Measurements from ENCODE around the gene SNAPC2. TPM values are rescaled to one million over a fixed set of nuclear protein-coding genes. Genes with fewer than 3 reads are reported as not detected.

The SNAPC2 gene
- total and polyA plus RNA-seq, 2 donors (not counting 1 experiment from before 2014, with no cell fraction given): 19.9 to 21.7 TPM

DNA sequence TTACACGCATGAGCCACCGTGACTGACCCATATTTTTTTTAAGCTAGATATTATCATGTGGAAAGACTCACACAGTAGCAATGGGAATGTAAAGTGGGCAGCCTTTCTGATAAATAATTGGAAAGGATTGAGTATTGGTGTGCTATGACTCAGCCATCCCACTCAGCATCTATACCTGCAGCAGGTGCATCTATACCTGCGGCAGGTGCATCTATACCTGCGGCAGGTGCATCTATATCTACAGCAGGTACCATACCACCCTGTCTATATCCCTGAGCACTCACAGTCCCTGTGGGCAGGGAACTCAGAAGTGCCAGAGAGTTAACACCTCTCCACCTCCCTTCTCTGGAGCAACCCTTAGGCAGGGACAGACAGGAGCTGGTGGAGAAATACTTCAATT, 37.0 kb upstream of the SNAPC2 start:
- CTCF ChIA-PET: interaction anchor here (0.6 to 2.4 kb wide), 3 partner anchors 14 to 472 kb away, joined by 3 to 10 read pairs (median 3); no protein-coding TSS in a partner anchor
- no peak for ATAC-seq (ENCODE audit: low read depth)
- Mint-ChIP-seq H3K4me1 (no peaks in the 10 kb centered on the region), H3K9me3 (ENCODE audit: insufficient read depth) (no peaks in the 10 kb centered on the region), H3K4me3 (no peak overlapping the region), H3K27me3 (peaks cover 5% of the 10 kb centered on the region), H3K27ac (no peak overlapping the region)
- DNase-seq: no peak
- WGBS (ENCODE audit: insufficient coverage): 93% methylated on average over 2 of the region's 4 CpGs
- POLR2A ChIA-PET: no interaction called here
- peaks cover 0 to 13% (median 1%) of the 10 kb centered on the region in 4 experiments for H3K27me3 ChIP-seq (replicated peaks in 1 of 4; ENCODE audit: control extremely low read depth in 1 of 4, control insufficient read depth in 3 of 4, insufficient read depth in 4 of 4, low read length in 3 of 4)
- H3K4me2 ChIP-seq (replicated peaks; ENCODE audit: low read depth, low read length, poor library complexity, severe bottlenecking): no peak overlapping the region
- no peak overlapping the region for H3K4me3 ChIP-seq (ENCODE audit: control extremely low read depth in 1 of 5, extremely low read depth in 1 of 5, insufficient read depth in 1 of 5, low read depth in 2 of 5, low read length in 4 of 5)
- TF ChIP-seq, protein P1, sequence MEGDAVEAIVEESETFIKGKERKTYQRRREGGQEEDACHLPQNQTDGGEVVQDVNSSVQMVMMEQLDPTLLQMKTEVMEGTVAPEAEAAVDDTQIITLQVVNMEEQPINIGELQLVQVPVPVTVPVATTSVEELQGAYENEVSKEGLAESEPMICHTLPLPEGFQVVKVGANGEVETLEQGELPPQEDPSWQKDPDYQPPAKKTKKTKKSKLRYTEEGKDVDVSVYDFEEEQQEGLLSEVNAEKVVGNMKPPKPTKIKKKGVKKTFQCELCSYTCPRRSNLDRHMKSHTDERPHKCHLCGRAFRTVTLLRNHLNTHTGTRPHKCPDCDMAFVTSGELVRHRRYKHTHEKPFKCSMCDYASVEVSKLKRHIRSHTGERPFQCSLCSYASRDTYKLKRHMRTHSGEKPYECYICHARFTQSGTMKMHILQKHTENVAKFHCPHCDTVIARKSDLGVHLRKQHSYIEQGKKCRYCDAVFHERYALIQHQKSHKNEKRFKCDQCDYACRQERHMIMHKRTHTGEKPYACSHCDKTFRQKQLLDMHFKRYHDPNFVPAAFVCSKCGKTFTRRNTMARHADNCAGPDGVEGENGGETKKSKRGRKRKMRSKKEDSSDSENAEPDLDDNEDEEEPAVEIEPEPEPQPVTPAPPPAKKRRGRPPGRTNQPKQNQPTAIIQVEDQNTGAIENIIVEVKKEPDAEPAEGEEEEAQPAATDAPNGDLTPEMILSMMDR (IDR thresholded peaks at IDR 0.05): no peak
- TF ChIP-seq EZH2 (IDR thresholded peaks at IDR 0.05; ENCODE audit: borderline replicate concordance, insufficient read depth, low read depth, low read length, poor library complexity, severe bottlenecking): no peak
- no peak overlapping the region for H2AFZ ChIP-seq (ENCODE audit: insufficient read depth, low read depth, low read length, poor library complexity, severe bottlenecking)
- no peaks in the 10 kb centered on the region for H4K20me1 ChIP-seq (ENCODE audit: control insufficient read depth, insufficient read depth, low read length, poor library complexity, severe bottlenecking)
- no peak overlapping the region for H3K27ac ChIP-seq (ENCODE audit: low read length in 2 of 2)
- no peaks in the 10 kb centered on the region for H3K4me1 ChIP-seq (ENCODE audit: control insufficient read depth in 2 of 2, insufficient read depth in 2 of 2, low read length in 2 of 2)
- no peaks in the 10 kb centered on the region for H3K36me3 ChIP-seq (replicated peaks in 1 of 2; ENCODE audit: control extremely low read depth in 1 of 2, control insufficient read depth in 1 of 2, extremely low read depth in 1 of 2, insufficient read depth in 2 of 2, low read length in 1 of 2)
- H3K9ac ChIP-seq (ENCODE audit: low read length): no peak overlapping the region
- H3K9me3 ChIP-seq (ENCODE audit: control extremely low read depth in 1 of 3, control insufficient read depth in 2 of 3, insufficient read depth in 1 of 3, low read length in 2 of 3): peaks cover 0 to 5% (median 0%) of the 10 kb centered on the region in 3 donors
- no peaks in the 10 kb centered on the region for H3K79me2 ChIP-seq (ENCODE audit: control insufficient read depth, insufficient read depth, low read length)
- intact Hi-C loops (cut with micrococcal nuclease): no loop called here

DNA sequence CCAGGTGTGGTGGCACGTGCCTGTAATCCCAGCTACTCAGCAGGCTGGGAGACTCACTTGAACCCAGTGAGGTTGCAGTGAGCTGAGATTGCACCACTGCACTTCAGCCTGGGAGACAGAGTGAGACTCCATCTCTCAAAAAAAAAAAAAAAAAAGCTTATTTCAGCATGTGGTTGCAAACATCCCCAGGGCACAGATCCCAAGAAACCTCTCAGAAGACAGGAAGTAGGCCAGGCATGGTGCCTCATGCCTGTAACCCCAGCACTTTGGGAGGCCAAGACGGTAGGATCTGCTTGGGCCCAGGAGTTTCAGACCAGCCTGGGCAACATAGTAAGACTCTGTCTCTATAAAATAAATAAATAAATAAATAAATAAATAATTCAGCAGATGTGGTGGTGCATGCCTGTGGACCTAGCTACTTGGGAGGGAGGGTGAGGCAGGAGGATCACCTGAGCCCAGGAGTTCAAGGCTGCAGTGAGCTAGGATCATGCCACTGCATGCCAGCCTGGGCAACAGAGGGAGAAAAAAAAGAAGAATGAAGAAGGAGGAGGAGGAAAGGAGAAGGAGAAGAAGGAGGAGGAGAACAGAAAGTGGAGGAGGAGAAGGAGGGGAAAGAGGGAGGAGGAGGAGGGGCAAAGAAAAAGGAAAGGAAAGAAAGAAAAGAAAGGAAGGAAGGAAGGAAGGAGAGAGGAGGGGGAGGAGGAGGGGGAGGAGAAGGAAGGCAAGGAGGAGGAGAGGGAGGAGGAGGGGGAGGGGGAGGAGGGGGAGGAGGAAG, 36.2 kb upstream of the SNAPC2 start:
- no peak for ATAC-seq (ENCODE audit: low read depth)
- Mint-ChIP-seq H3K27me3 (peaks cover 9% of the 10 kb centered on the region), H3K4me1 (no peaks in the 10 kb centered on the region), H3K4me3 (no peak overlapping the region), H3K9me3 (ENCODE audit: insufficient read depth) (no peaks in the 10 kb centered on the region), H3K27ac (no peak overlapping the region)
- ChIA-PET CTCF (interaction anchor here (0.7 kb wide), 2 partner anchors 228 to 471 kb away, joined by 3 to 4 read pairs; no protein-coding TSS in a partner anchor), POLR2A (no interaction called here)
- no peak overlapping the region for H2AFZ ChIP-seq (ENCODE audit: insufficient read depth, low read depth, low read length, poor library complexity, severe bottlenecking)
- no peak overlapping the region for H3K4me3 ChIP-seq (ENCODE audit: control extremely low read depth in 1 of 5, extremely low read depth in 1 of 5, insufficient read depth in 1 of 5, low read depth in 2 of 5, low read length in 4 of 5)
- intact Hi-C loops (cut with micrococcal nuclease): no loop called here
- peaks cover 0 to 22% (median 5%) of the 10 kb centered on the region in 4 experiments for H3K27me3 ChIP-seq (replicated peaks in 1 of 4; ENCODE audit: control extremely low read depth in 1 of 4, control insufficient read depth in 3 of 4, insufficient read depth in 4 of 4, low read length in 3 of 4)
- no CpG with 5 or more reads among the region's 2 CpGs for WGBS (ENCODE audit: insufficient coverage)
- no peaks in the 10 kb centered on the region for H3K79me2 ChIP-seq (ENCODE audit: control insufficient read depth, insufficient read depth, low read length)
- H3K9ac ChIP-seq (ENCODE audit: low read length): no peak overlapping the region
- no peak overlapping the region for H3K27ac ChIP-seq (ENCODE audit: low read length in 2 of 2)
- no peaks in the 10 kb centered on the region for H3K36me3 ChIP-seq (replicated peaks in 1 of 2; ENCODE audit: control extremely low read depth in 1 of 2, control insufficient read depth in 1 of 2, extremely low read depth in 1 of 2, insufficient read depth in 2 of 2, low read length in 1 of 2)
- TF ChIP-seq, protein P1 (IDR thresholded peaks at IDR 0.05): no peak
- no peak for TF ChIP-seq EZH2 (IDR thresholded peaks at IDR 0.05; ENCODE audit: borderline replicate concordance, insufficient read depth, low read depth, low read length, poor library complexity, severe bottlenecking)
- no peaks in the 10 kb centered on the region for H4K20me1 ChIP-seq (ENCODE audit: control insufficient read depth, insufficient read depth, low read length, poor library complexity, severe bottlenecking)
- peaks cover 0 to 4% of the 10 kb centered on the region in 2 donors for H3K4me1 ChIP-seq (ENCODE audit: control insufficient read depth in 2 of 2, insufficient read depth in 2 of 2, low read length in 2 of 2)
- DNase-seq: no peak
- H3K4me2 ChIP-seq (replicated peaks; ENCODE audit: low read depth, low read length, poor library complexity, severe bottlenecking): no peak overlapping the region
- H3K9me3 ChIP-seq (ENCODE audit: control extremely low read depth in 1 of 3, control insufficient read depth in 2 of 3, insufficient read depth in 1 of 3, low read length in 2 of 3): peaks cover 0 to 5% (median 0%) of the 10 kb centered on the region in 3 donors
